Liver (tissue), 9 donors: Measurements from ENCODE around the gene NR1D2. TPM values are rescaled to one million over a fixed set of nuclear protein-coding genes. Genes with fewer than 3 reads are reported as not detected.

Source experiments
- DNase-seq: peaks from one replicate; pipeline ENCODE4 v3.0.0-alpha.2; 2017; ENCODE audit warnings: low spot score
- H3K27ac ChIP-seq, 2 donors: one replicate each; pipeline ENCODE4 v1.7.0; 2013; ENCODE audit warnings: inconsistent platforms in 2 of 2, low read length in 2 of 2, control low read depth in 1 of 2, low read depth in 1 of 2, mild to moderate bottlenecking in 1 of 2
- H3K27me3 ChIP-seq, 4 donors: one replicate each; pipeline versions ENCODE4 v1.6.1 to v1.7.0; 2013; ENCODE audit warnings: low read length in 3 of 4, inconsistent platforms in 1 of 4, mild to moderate bottlenecking in 1 of 4, moderate library complexity in 1 of 4; ENCODE audit not compliant: control insufficient read depth in 4 of 4, insufficient read depth in 4 of 4
- H3K36me3 ChIP-seq, 4 donors: one replicate each; pipeline versions ENCODE4 v1.6.1 to v1.7.0; 2013; ENCODE audit warnings: low read length in 3 of 4, mild to moderate bottlenecking in 3 of 4, low read depth in 1 of 4, moderate library complexity in 1 of 4; ENCODE audit not compliant: control insufficient read depth in 4 of 4, insufficient read depth in 3 of 4
- H3K4me1 ChIP-seq, 4 donors: one replicate each; pipeline versions ENCODE4 v1.6.1 to v1.7.0; 2013; ENCODE audit warnings: low read length in 3 of 4, mild to moderate bottlenecking in 3 of 4, moderate library complexity in 1 of 4; ENCODE audit not compliant: control insufficient read depth in 4 of 4, insufficient read depth in 4 of 4
- H3K4me3 ChIP-seq, 3 donors: one replicate each; pipeline versions ENCODE4 v1.6.1 to v1.7.0; 2013; ENCODE audit warnings: low read length in 3 of 3, control low read depth in 1 of 3, low read depth in 1 of 3, mild to moderate bottlenecking in 1 of 3
- H3K9ac ChIP-seq, 2 donors: one replicate each; pipeline ENCODE4 v1.7.0; 2013; ENCODE audit warnings: low read length in 2 of 2, mild to moderate bottlenecking in 2 of 2, moderate library complexity in 2 of 2, control low read depth in 1 of 2, low read depth in 1 of 2
- H3K9me3 ChIP-seq, 4 donors: one replicate each; pipeline versions ENCODE4 v1.6.1 to v1.7.0; 2013; ENCODE audit warnings: low read length in 3 of 4; ENCODE audit not compliant: control insufficient read depth in 4 of 4
- EGR1 ChIP-seq, 2 donors: IDR thresholded peaks; 2 replicates each; pipeline ENCODE4 v1.6.1; 2016 to 2018; ENCODE audit warnings: antibody characterized with exemption in 2 of 2, low read depth in 2 of 2
- FOXA2 ChIP-seq: IDR thresholded peaks from 2 replicates; pipeline ENCODE4 v1.6.1; 2016; ENCODE audit warnings: antibody characterized with exemption
- GABPA ChIP-seq, 2 donors: IDR thresholded peaks in 1 of 2; conservative IDR thresholded peaks in 1 of 2; 2 replicates each; pipeline ENCODE4 v1.6.1; 2016; ENCODE audit warnings: antibody characterized with exemption in 2 of 2, mild to moderate bottlenecking in 1 of 2, moderate library complexity in 1 of 2
- HNF4A ChIP-seq, 2 donors: conservative IDR thresholded peaks; 2 replicates each; pipeline ENCODE4 v1.6.1; 2016; ENCODE audit warnings: antibody characterized with exemption in 2 of 2, mild to moderate bottlenecking in 2 of 2
- HNF4G ChIP-seq: IDR thresholded peaks from 2 replicates; pipeline ENCODE4 v1.6.1; 2016; ENCODE audit warnings: antibody characterized with exemption
- NR2F2 ChIP-seq: IDR thresholded peaks from 2 replicates; pipeline ENCODE4 v1.6.1; 2016; ENCODE audit warnings: antibody characterized with exemption
- RXRA ChIP-seq, 2 donors: IDR thresholded peaks; 2 replicates each; pipeline ENCODE4 v1.6.1; 2017 to 2018; ENCODE audit warnings: antibody characterized with exemption in 2 of 2, mild to moderate bottlenecking in 1 of 2
- SP1 ChIP-seq: IDR thresholded peaks from 2 replicates; pipeline ENCODE4 v1.6.1; 2018; ENCODE audit warnings: antibody characterized with exemption, mild to moderate bottlenecking
- WGBS: extraction: QIAGEN DNeasy Blood & Tissue Kit; methylation state at CpG from one replicate; pipeline ENCODE4 v1.1.7; 2013; 5-methylcytosine and 5-hydroxymethylcytosine counted together
- polyA plus RNA-seq, 2 donors: library from polyadenylated mRNA; stranded (reverse) in 1 of 2; unstranded in 1 of 2; fragments of 200-250 nt in 1 of 2; fragments of >200 nt in 1 of 2; fragmentation: Nextera tagmentation in 1 of 2; extraction: Ambion mirVana in 1 of 2; gene quantifications; one replicate each; pipeline versions ENCODE4 v1.2.1 to v1.2.3, GENCODE V29; 2013 to 2015
- total RNA-seq, 2 donors: library from RNA; depleted of rRNA; stranded (reverse); fragments of >200 nt; gene quantifications; one replicate each; pipeline ENCODE4 v1.2.3, GENCODE V29; 2014
- TF ChIP-seq, protein P1 (sequence below): fragments of 150-350 bp; IDR thresholded peaks from 2 replicates; pipeline ENCODE4 v1.5.1; 2017; ENCODE audit warnings: improper control_type of control experiment, low read depth, low read length; ENCODE audit not compliant: missing input control
- TF ChIP-seq, protein P2 (sequence below): IDR thresholded peaks from 2 replicates; pipeline ENCODE4 v1.6.1; 2016; ENCODE audit warnings: antibody characterized with exemption
- TF ChIP-seq, protein P3 (sequence below): IDR thresholded peaks from 2 replicates; pipeline ENCODE4 v1.6.1; 2016; ENCODE audit warnings: antibody characterized with exemption
- TF ChIP-seq, protein P4 (sequence below): IDR thresholded peaks from 2 replicates; pipeline ENCODE4 v1.6.1; 2016; ENCODE audit warnings: antibody characterized with exemption
- donor health status: healthy.
- donor health status: healthy.
- donor health status: healthy.
- donor health status: healthy.
- donor health status: healthy.

Gene NR1D2
- total and polyA plus RNA-seq, 4 donors: 7.3 to 25.5 (median 9.2) TPM

DNA sequence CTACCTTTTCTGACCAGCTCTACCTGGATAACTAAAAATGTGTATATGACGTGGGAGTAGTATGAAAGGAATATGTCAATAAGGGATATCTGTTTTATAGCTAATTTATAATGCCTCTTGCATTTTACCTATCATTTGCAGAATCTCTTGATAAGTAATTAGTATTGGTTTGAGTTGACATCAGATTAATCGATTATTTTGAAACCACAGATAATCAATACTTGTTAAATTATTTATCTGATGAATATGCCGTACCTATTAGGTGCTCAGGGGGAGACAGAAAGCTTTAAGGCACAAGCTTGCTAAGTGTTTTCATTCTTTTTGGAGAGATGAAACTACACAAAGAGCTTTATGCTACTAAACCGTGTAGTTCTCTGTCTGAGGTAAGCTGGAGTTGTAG is 24.3 kb downstream of the NR1D2 start:
- no peak overlapping the region for H3K9ac ChIP-seq
- no peak for DNase-seq
- no peaks in the 10 kb centered on the region for H3K4me1 ChIP-seq
- TF ChIP-seq SP1: no peak
- no peak overlapping the region for H3K4me3 ChIP-seq
- H3K36me3 ChIP-seq: peaks cover 10 to 47% (median 24%) of the 10 kb centered on the region in 4 donors
- WGBS: 94% methylated on average over 4 of the region's 4 CpGs
- no peak overlapping the region for H3K27ac ChIP-seq
- H3K9me3 ChIP-seq: no peaks in the 10 kb centered on the region
- H3K27me3 ChIP-seq: no peaks in the 10 kb centered on the region

DNA sequence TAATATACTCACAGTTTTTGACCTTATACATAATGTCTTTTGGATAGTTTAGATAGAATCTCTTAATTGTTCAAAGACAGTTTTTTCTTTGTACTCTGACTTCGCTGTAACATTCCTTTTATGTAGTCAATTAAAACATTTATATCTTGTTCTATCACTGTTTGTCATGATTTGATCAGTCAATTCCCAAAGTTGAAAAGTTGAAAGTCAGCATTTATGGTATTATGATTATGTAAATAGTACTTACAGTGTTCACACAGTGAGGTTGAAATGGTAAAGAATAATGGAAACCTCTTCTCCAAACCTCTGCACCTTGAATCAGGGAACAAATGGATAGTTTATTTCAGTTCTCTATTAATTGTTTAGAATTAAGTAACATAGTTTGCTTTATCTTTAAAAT is 26.6 kb downstream of the NR1D2 start:
- Histone ChIP-seq H3K27ac (no peak overlapping the region), H3K27me3 (no peaks in the 10 kb centered on the region), H3K4me1 (no peaks in the 10 kb centered on the region), H3K9me3 (no peaks in the 10 kb centered on the region), H3K9ac (no peak overlapping the region), H3K4me3 (no peak overlapping the region), H3K36me3 (peaks cover 7 to 41% (median 21%) of the 10 kb centered on the region in 4 donors)
- no peak for DNase-seq
- TF ChIP-seq EGR1 (IDR thresholded peaks at IDR 0.05; ENCODE audit: low read depth in 2 of 2) (no peak), HNF4A (conservative IDR thresholded peaks at IDR 0.05) (no peak), RXRA (IDR thresholded peaks at IDR 0.05) (no peak), GABPA (IDR thresholded peaks at IDR 0.05 in 1 of 2, conservative IDR thresholded peaks at IDR 0.05 in 1 of 2) (no peak), NR2F2 (no peak), HNF4G (no peak)
- TF ChIP-seq, protein P1, sequence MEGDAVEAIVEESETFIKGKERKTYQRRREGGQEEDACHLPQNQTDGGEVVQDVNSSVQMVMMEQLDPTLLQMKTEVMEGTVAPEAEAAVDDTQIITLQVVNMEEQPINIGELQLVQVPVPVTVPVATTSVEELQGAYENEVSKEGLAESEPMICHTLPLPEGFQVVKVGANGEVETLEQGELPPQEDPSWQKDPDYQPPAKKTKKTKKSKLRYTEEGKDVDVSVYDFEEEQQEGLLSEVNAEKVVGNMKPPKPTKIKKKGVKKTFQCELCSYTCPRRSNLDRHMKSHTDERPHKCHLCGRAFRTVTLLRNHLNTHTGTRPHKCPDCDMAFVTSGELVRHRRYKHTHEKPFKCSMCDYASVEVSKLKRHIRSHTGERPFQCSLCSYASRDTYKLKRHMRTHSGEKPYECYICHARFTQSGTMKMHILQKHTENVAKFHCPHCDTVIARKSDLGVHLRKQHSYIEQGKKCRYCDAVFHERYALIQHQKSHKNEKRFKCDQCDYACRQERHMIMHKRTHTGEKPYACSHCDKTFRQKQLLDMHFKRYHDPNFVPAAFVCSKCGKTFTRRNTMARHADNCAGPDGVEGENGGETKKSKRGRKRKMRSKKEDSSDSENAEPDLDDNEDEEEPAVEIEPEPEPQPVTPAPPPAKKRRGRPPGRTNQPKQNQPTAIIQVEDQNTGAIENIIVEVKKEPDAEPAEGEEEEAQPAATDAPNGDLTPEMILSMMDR: no peak
- WGBS: 99% methylated on average over 1 of the region's 1 CpG

DNA sequence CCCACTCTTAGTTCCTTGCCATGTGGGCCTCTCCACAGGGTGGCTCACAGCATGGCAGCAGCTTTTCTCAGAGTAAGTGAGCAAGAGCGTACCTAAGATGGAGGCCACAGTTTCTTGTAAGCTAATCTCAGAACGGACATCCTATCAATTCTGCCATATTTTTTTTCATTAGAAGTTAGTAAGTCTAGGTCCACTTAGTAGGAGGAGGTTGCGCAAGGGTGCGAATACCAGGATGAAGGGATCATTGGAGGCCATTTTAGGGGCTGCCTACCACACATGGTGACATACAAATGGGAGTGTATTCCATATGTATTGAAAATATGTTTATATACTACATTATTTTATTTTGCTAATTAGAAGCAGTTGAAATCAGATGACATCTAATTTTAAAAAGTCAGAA is 31.5 kb downstream of the NR1D2 start:
- Histone ChIP-seq H3K36me3 (peaks cover 1 to 30% (median 24%) of the 10 kb centered on the region in 4 donors), H3K4me1 (no peaks in the 10 kb centered on the region), H3K27me3 (no peaks in the 10 kb centered on the region), H3K9ac (no peak overlapping the region), H3K4me3 (no peak overlapping the region), H3K27ac (no peak overlapping the region), H3K9me3 (no peaks in the 10 kb centered on the region)
- no peak for DNase-seq
- WGBS: 89% methylated on average over 4 of the region's 4 CpGs
- TF ChIP-seq, protein P2, sequence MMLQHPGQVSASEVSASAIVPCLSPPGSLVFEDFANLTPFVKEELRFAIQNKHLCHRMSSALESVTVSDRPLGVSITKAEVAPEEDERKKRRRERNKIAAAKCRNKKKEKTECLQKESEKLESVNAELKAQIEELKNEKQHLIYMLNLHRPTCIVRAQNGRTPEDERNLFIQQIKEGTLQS: no peak
- TF ChIP-seq FOXA2 (no peak), GABPA (IDR thresholded peaks at IDR 0.05 in 1 of 2, conservative IDR thresholded peaks at IDR 0.05 in 1 of 2) (no peak), HNF4A (conservative IDR thresholded peaks at IDR 0.05) (no peak), HNF4G (no peak), SP1 (no peak)
- TF ChIP-seq, protein P1: no peak
- TF ChIP-seq, protein P3, sequence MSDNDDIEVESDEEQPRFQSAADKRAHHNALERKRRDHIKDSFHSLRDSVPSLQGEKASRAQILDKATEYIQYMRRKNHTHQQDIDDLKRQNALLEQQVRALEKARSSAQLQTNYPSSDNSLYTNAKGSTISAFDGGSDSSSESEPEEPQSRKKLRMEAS: no peak
- TF ChIP-seq, protein P4, sequence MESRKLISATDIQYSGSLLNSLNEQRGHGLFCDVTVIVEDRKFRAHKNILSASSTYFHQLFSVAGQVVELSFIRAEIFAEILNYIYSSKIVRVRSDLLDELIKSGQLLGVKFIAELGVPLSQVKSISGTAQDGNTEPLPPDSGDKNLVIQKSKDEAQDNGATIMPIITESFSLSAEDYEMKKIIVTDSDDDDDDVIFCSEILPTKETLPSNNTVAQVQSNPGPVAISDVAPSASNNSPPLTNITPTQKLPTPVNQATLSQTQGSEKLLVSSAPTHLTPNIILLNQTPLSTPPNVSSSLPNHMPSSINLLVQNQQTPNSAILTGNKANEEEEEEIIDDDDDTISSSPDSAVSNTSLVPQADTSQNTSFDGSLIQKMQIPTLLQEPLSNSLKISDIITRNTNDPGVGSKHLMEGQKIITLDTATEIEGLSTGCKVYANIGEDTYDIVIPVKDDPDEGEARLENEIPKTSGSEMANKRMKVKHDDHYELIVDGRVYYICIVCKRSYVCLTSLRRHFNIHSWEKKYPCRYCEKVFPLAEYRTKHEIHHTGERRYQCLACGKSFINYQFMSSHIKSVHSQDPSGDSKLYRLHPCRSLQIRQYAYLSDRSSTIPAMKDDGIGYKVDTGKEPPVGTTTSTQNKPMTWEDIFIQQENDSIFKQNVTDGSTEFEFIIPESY: no peak
